Prostate gland (tissue), 2 donors: ENCODE measurements around the gene PDHX. TPM values are rescaled to one million over a fixed set of nuclear protein-coding genes. Genes with fewer than 3 reads are reported as not detected.
A peak's percentile ranks its signal among the peaks of the same experiment; 100 is the strongest.
"Not testable (repeated sequence)": the region's sequence is repeated elsewhere in the genome, so short reads cannot be mapped to it uniquely, and the experiment has no call there.

Source experiments
- DNase-seq: peaks from one replicate; pipeline ENCODE4 v3.0.0-alpha.2; 2019; ENCODE audit warnings: low spot score
- H3K27ac ChIP-seq, 2 donors: fragments of 200-600 bp; sonication (generic); 2 replicates each; pipeline ENCODE4 v1.5.1; 2017 to 2019
- H3K27me3 ChIP-seq: fragments of 200-600 bp; sonication (generic); replicated peaks from 2 replicates; pipeline ENCODE4 v1.5.1; 2019; ENCODE audit not compliant: insufficient read depth
- H3K36me3 ChIP-seq, 2 donors: fragments of 200-600 bp; sonication (generic); 1 replicate in 1 of 2; 2 replicates in 1 of 2; pipeline versions ENCODE4 v1.5.1 to v1.8.1; 2017 to 2019
- H3K4me1 ChIP-seq: fragments of 200-600 bp; sonication (generic); replicated peaks from 2 replicates; pipeline ENCODE4 v1.5.1; 2019
- H3K4me3 ChIP-seq, 2 donors: fragments of 200-600 bp; sonication (generic); 2 replicates each; pipeline ENCODE4 v1.5.1; 2017 to 2019
- H3K9me3 ChIP-seq: fragments of 200-600 bp; sonication (generic); 2 replicates; pipeline ENCODE4 v1.5.1; 2017
- CTCF ChIP-seq, 4 experiments: fragments of 200-600 bp in 2 of 4; fragments of 450-650 bp in 2 of 4; sonication (generic) in 2 of 4; IDR thresholded peaks; 1 replicate in 3 of 4; 2 replicates in 1 of 4; pipeline ENCODE4 v1.5.1; 2016 to 2019; ENCODE audit warnings: antibody characterized with exemption in 4 of 4, mild to moderate bottlenecking in 2 of 4, moderate library complexity in 2 of 4
- POLR2A ChIP-seq: fragments of 450-650 bp; IDR thresholded peaks from one replicate; pipeline ENCODE4 v1.6.1; 2016; ENCODE audit warnings: antibody characterized with exemption, mild to moderate bottlenecking
- POLR2AphosphoS5 ChIP-seq: sonication (generic); formaldehyde crosslinking; IDR thresholded peaks from one replicate; pipeline ENCODE4 v1.6.1; 2017; ENCODE audit warnings: antibody characterized with exemption
- WGBS: methylation state at CpG from one replicate; pipeline ENCODE4 v1.1.5; 2018; 5-methylcytosine and 5-hydroxymethylcytosine counted together
- intact Hi-C: fragments of 100-400 bp; cut with DNase I; formaldehyde crosslinking; loops from one replicate; pipeline ENCODE4 v1.14.2; 2022
- total RNA-seq, 2 donors: library from RNA; depleted of rRNA; stranded (reverse); fragments of >200 nt; gene quantifications; one replicate each; pipeline ENCODE4 v1.1.0, GENCODE V29; 2016

Gene PDHX
- total RNA-seq, 2 donors from 2014 or later = 29.1 to 45.2 TPM

GRCh38 chr11:34890812-34891211 lies 25.6 kb upstream of the PDHX start:
- Histone ChIP-seq H3K27me3 (no peaks in the 10 kb centered on the region), H3K4me1 (no peaks in the 10 kb centered on the region), H3K27ac (no peak overlapping the region), H3K9me3 (no peaks in the 10 kb centered on the region), H3K36me3 (no peaks in the 10 kb centered on the region), H3K4me3 (no peak overlapping the region)
- DNase-seq = no peak
- TF ChIP-seq POLR2AphosphoS5 (no peak), CTCF (IDR thresholded peaks at IDR 0.05) (peak in 3 of 4 experiments; percentile 51 to 91 (median 76))
- WGBS = 52% methylated on average over 1 of the region's 1 CpG
- intact Hi-C loops = loop anchor here (2.0 to 10.0 kb wide), 2 partner anchors 304 to 536 kb away; partner anchors contain the start of gene ABTB2

- Histone ChIP-seq H3K36me3 (no peaks in the 10 kb centered on the region), H3K4me1 (no peaks in the 10 kb centered on the region), H3K27ac (no peak overlapping the region), H3K27me3 (no peaks in the 10 kb centered on the region), H3K9me3 (no peaks in the 10 kb centered on the region), H3K4me3 (no peak overlapping the region)
- no peak for TF ChIP-seq POLR2AphosphoS5
- TF ChIP-seq CTCF (IDR thresholded peaks at IDR 0.05) = no peak
- no peak for TF ChIP-seq POLR2A
- 70% methylated on average over 3 of the region's 3 CpGs for WGBS
- intact Hi-C loops = loop anchor here (2.0 to 10.0 kb wide), 2 partner anchors 305 to 537 kb away; partner anchors contain the start of gene ABTB2
- no peak for DNase-seq
Observed at GRCh38 chr11:34891611-34892010, 24.8 kb upstream of the PDHX start.

GRCh38 chr11:34893416-34893815 lies 23.0 kb upstream of the PDHX start:
- no peaks in the 10 kb centered on the region for H3K36me3 ChIP-seq
- no peaks in the 10 kb centered on the region for H3K9me3 ChIP-seq
- intact Hi-C loops = loop anchor here (10.0 kb wide), 1 partner anchor 539 kb away; the partner anchor contains the start of gene ABTB2
- WGBS = 94% methylated on average over 1 of the region's 1 CpG
- H3K4me1 ChIP-seq = no peaks in the 10 kb centered on the region
- no peak overlapping the region for H3K4me3 ChIP-seq
- H3K27ac ChIP-seq = no peak overlapping the region
- TF ChIP-seq POLR2A = no peak
- no peak for TF ChIP-seq CTCF (IDR thresholded peaks at IDR 0.05)
- TF ChIP-seq POLR2AphosphoS5 = no peak
- no peaks in the 10 kb centered on the region for H3K27me3 ChIP-seq
- no peak for DNase-seq

GRCh38 chr11:34896191-34896590 lies 20.2 kb upstream of the PDHX start:
- not testable (repeated sequence) for H3K4me3 ChIP-seq, DNase-seq, H3K9me3 ChIP-seq, H3K36me3 ChIP-seq, H3K4me1 ChIP-seq, H3K27me3 ChIP-seq, H3K27ac ChIP-seq
- 94% methylated on average over 3 of the region's 3 CpGs for whole genome bisulfite sequencing
- intact Hi-C loops = loop anchor here (5.0 to 10.0 kb wide), 2 partner anchors 394 to 541 kb away; partner anchors contain the start of gene ABTB2

GRCh38 chr11:34897171-34897870 lies 19.1 kb upstream of the PDHX start:
- no peak overlapping the region for H3K27ac ChIP-seq
- no peaks in the 10 kb centered on the region for H3K9me3 ChIP-seq
- TF ChIP-seq CTCF (IDR thresholded peaks at IDR 0.05) = no peak
- TF ChIP-seq POLR2AphosphoS5 = no peak
- no peak for TF ChIP-seq POLR2A
- H3K27me3 ChIP-seq = no peaks in the 10 kb centered on the region
- no peak for DNase-seq
- intact Hi-C loops = loop anchor here (5.0 to 10.0 kb wide), 2 partner anchors 395 to 543 kb away; partner anchors contain the start of gene ABTB2
- no peak overlapping the region for H3K4me3 ChIP-seq
- WGBS = 81% methylated on average over 3 of the region's 3 CpGs
- no peaks in the 10 kb centered on the region for H3K36me3 ChIP-seq
- H3K4me1 ChIP-seq = no peaks in the 10 kb centered on the region
